SK-N-DZ (cell line): Measurements from ENCODE around the gene ETV4.
"Not testable (repeated sequence)": the region's sequence is repeated elsewhere in the genome, so short reads cannot be mapped to it uniquely, and the experiment has no call there.

Source experiments
- DNase-seq: peaks from one replicate; pipeline ENCODE4 v3.0.0-alpha.2; 2015; ENCODE audit warnings: low spot score

Gene ETV4

GRCh38 chr17:43517615-43518386, 28.3 kb downstream of the ETV4 start:
- no peak for DNase-seq

GRCh38 chr17:43517161-43517560, 29.0 kb downstream of the ETV4 start:
- DNase-seq: no peak

- DNase-seq: no peak
Measured at GRCh38 chr17:43515656-43516055, 30.5 kb downstream of the ETV4 start.

- not testable (repeated sequence) for DNase-seq
Measured at GRCh38 chr17:43511199-43511598, 34.9 kb downstream of the ETV4 start.

- not testable (repeated sequence) for DNase-seq
Measured at GRCh38 chr17:43509440-43509839, 36.7 kb downstream of the ETV4 start.

- no peak for DNase-seq
Measured at GRCh38 chr17:43490621-43491020, 55.5 kb downstream of the ETV4 start.

GRCh38 chr17:43483674-43484551, 62.2 kb downstream of the ETV4 start, which contains the start of gene DHX8:
TSS of gene DHX8 (plus strand) at chr17:43483975. CDS start at chr17:43484038, 63 bp downstream.
- DNase-seq: peak; percentile 99

- no peak for DNase-seq
Measured at GRCh38 chr17:43482103-43483012, 63.8 kb downstream of the ETV4 start.

GRCh38 chr17:43479948-43480347, 66.2 kb downstream of the ETV4 start:
- peak; percentile 71 for DNase-seq
